Vagina (tissue), 2 donors: ENCODE results near the gene SEMA3B.

Source experiments
- POLR2A ChIP-seq, 2 donors: fragments of 450-650 bp; IDR thresholded peaks; one replicate each; pipeline ENCODE4 v1.6.1; 2017; ENCODE audit warnings: antibody characterized with exemption in 2 of 2, mild to moderate bottlenecking in 2 of 2, moderate library complexity in 2 of 2
- POLR2AphosphoS5 ChIP-seq, 2 donors: sonication (generic); formaldehyde crosslinking; IDR thresholded peaks; one replicate each; pipeline ENCODE4 v1.9.0; 2017; ENCODE audit warnings: antibody characterized with exemption in 2 of 2, mild to moderate bottlenecking in 2 of 2, low read depth in 1 of 2; ENCODE audit not compliant: insufficient read depth in 1 of 2
- TF ChIP-seq, protein P1 (sequence below), 3 experiments: fragments of 450-650 bp in 2 of 3; fragments of 200-600 bp in 1 of 3; sonication (generic) in 1 of 3; IDR thresholded peaks; one replicate each; pipeline ENCODE4 v1.5.1; 2017 to 2019; ENCODE audit warnings: antibody characterized with exemption in 3 of 3, mild to moderate bottlenecking in 2 of 3, moderate library complexity in 2 of 3

DNA sequence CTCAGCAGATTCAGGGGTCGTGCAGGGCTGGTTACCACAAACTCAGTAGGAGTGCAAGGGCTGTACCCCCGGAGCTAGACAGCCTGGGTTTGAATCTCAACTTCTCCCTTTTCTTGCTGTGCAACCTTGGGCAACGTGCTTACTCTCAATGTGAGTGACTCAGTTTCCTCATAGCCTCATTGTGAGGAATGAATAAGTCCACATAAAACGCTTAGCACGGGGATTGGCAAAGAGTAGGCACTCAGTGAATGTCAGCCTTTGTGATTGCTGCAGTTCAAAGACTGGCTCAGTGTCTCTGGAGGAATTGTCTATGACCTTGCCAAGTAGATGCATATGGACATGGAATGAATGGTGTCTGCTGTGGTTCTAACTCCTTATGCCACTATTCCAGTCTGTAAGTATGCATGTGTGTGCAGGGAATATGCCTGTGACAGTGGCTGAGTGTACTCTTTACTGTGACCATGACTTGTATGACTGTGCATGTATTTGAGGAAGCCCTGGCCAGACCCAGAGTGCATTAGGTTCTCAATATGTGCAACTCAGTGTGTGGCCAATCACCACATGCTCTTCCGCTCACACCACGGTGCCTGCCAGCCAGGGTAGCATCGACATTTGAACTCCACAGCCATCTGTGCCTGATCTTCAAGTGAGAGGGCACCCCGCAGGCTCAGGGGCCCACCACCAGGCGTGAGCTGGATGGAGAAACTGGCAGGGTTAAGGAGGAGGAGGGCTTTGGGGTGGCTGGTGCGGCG lies 31.2 kb downstream of the SEMA3B start:
- TF ChIP-seq, protein P1, sequence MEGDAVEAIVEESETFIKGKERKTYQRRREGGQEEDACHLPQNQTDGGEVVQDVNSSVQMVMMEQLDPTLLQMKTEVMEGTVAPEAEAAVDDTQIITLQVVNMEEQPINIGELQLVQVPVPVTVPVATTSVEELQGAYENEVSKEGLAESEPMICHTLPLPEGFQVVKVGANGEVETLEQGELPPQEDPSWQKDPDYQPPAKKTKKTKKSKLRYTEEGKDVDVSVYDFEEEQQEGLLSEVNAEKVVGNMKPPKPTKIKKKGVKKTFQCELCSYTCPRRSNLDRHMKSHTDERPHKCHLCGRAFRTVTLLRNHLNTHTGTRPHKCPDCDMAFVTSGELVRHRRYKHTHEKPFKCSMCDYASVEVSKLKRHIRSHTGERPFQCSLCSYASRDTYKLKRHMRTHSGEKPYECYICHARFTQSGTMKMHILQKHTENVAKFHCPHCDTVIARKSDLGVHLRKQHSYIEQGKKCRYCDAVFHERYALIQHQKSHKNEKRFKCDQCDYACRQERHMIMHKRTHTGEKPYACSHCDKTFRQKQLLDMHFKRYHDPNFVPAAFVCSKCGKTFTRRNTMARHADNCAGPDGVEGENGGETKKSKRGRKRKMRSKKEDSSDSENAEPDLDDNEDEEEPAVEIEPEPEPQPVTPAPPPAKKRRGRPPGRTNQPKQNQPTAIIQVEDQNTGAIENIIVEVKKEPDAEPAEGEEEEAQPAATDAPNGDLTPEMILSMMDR (IDR thresholded peaks at IDR 0.05), result no peak
- TF ChIP-seq POLR2A (IDR thresholded peaks at IDR 0.05) (no peak), POLR2AphosphoS5 (IDR thresholded peaks at IDR 0.05; ENCODE audit: insufficient read depth in 1 of 2, low read depth in 1 of 2) (no peak)
